ENCODE measurements around the gene RBM7. TPM values are rescaled to one million over a fixed set of nuclear protein-coding genes. Genes with fewer than 3 reads are reported as not detected.

RBM7 gene
- total RNA-seq, 1 experiment from 2014 or later = 27.9 TPM

DNA sequence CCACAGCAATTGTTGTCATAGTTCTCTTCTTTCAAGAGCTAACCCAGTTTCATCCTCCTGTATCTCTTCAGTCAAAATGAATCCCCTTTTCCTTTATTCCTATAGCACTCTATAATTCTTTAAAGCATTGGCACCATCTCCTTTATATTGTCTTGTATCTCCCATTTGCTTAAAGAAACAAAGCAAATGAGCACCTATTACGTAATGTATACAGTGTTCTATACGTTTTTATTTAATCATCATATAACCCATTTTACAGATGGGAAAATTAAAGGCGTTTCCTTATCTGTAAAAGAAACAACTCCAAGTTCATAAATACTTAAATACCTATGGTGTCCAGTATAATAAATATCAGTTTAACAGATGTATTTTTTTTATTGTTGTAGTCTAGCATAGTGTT lies 32.4 kb downstream of the RBM7 start:
- no peak overlapping the region for H3K9ac ChIP-seq (ENCODE audit: low read length)
- ChIA-PET CTCF (no interaction called here), POLR2A (no interaction called here), RAD21 (ENCODE audit: low non-redundant PET in 1 of 2, low total read pairs in 2 of 2, uncharacterized antibody in 2 of 2, unreplicated experiment in 2 of 2) (no interaction called here)
- DNase-seq (ENCODE audit: low read depth, low spot score) (no peak), ATAC-seq (no peak)
- BruUV-seq (replicated peaks) = no TSS peak
- TF ChIP-seq TCF7L2 (IDR thresholded peaks at IDR 0.05; ENCODE audit: borderline replicate concordance, extremely low read depth, insufficient read depth, insufficient read length) (no peak), SIN3A (IDR thresholded peaks at IDR 0.05; ENCODE audit: low read depth) (no peak), POLR2AphosphoS5 (IDR thresholded peaks at IDR 0.05; ENCODE audit: low read depth, low read length) (no peak), SRF (IDR thresholded peaks at IDR 0.05; ENCODE audit: low read depth) (no peak), FOSL1 (IDR thresholded peaks at IDR 0.05; ENCODE audit: low read depth) (no peak), RAD21 (IDR thresholded peaks at IDR 0.05; ENCODE audit: low read depth) (no peak), EZH2 (IDR thresholded peaks at IDR 0.05) (no peak), SP1 (IDR thresholded peaks at IDR 0.05; ENCODE audit: low read depth) (no peak), ELF1 (IDR thresholded peaks at IDR 0.05; ENCODE audit: borderline replicate concordance, low read depth) (no peak)
- TF ChIP-seq, protein P1, sequence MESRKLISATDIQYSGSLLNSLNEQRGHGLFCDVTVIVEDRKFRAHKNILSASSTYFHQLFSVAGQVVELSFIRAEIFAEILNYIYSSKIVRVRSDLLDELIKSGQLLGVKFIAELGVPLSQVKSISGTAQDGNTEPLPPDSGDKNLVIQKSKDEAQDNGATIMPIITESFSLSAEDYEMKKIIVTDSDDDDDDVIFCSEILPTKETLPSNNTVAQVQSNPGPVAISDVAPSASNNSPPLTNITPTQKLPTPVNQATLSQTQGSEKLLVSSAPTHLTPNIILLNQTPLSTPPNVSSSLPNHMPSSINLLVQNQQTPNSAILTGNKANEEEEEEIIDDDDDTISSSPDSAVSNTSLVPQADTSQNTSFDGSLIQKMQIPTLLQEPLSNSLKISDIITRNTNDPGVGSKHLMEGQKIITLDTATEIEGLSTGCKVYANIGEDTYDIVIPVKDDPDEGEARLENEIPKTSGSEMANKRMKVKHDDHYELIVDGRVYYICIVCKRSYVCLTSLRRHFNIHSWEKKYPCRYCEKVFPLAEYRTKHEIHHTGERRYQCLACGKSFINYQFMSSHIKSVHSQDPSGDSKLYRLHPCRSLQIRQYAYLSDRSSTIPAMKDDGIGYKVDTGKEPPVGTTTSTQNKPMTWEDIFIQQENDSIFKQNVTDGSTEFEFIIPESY (IDR thresholded peaks at IDR 0.05; ENCODE audit: extremely low read depth, insufficient replicate concordance, low read length) = no peak
- TF ChIP-seq, protein P2, sequence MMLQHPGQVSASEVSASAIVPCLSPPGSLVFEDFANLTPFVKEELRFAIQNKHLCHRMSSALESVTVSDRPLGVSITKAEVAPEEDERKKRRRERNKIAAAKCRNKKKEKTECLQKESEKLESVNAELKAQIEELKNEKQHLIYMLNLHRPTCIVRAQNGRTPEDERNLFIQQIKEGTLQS (IDR thresholded peaks at IDR 0.05) = no peak
- TF ChIP-seq, protein P3, sequence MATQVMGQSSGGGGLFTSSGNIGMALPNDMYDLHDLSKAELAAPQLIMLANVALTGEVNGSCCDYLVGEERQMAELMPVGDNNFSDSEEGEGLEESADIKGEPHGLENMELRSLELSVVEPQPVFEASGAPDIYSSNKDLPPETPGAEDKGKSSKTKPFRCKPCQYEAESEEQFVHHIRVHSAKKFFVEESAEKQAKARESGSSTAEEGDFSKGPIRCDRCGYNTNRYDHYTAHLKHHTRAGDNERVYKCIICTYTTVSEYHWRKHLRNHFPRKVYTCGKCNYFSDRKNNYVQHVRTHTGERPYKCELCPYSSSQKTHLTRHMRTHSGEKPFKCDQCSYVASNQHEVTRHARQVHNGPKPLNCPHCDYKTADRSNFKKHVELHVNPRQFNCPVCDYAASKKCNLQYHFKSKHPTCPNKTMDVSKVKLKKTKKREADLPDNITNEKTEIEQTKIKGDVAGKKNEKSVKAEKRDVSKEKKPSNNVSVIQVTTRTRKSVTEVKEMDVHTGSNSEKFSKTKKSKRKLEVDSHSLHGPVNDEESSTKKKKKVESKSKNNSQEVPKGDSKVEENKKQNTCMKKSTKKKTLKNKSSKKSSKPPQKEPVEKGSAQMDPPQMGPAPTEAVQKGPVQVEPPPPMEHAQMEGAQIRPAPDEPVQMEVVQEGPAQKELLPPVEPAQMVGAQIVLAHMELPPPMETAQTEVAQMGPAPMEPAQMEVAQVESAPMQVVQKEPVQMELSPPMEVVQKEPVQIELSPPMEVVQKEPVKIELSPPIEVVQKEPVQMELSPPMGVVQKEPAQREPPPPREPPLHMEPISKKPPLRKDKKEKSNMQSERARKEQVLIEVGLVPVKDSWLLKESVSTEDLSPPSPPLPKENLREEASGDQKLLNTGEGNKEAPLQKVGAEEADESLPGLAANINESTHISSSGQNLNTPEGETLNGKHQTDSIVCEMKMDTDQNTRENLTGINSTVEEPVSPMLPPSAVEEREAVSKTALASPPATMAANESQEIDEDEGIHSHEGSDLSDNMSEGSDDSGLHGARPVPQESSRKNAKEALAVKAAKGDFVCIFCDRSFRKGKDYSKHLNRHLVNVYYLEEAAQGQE (IDR thresholded peaks at IDR 0.05; ENCODE audit: low read depth) = no peak
- TF ChIP-seq, protein P4, sequence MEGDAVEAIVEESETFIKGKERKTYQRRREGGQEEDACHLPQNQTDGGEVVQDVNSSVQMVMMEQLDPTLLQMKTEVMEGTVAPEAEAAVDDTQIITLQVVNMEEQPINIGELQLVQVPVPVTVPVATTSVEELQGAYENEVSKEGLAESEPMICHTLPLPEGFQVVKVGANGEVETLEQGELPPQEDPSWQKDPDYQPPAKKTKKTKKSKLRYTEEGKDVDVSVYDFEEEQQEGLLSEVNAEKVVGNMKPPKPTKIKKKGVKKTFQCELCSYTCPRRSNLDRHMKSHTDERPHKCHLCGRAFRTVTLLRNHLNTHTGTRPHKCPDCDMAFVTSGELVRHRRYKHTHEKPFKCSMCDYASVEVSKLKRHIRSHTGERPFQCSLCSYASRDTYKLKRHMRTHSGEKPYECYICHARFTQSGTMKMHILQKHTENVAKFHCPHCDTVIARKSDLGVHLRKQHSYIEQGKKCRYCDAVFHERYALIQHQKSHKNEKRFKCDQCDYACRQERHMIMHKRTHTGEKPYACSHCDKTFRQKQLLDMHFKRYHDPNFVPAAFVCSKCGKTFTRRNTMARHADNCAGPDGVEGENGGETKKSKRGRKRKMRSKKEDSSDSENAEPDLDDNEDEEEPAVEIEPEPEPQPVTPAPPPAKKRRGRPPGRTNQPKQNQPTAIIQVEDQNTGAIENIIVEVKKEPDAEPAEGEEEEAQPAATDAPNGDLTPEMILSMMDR (IDR thresholded peaks at IDR 0.05 in 2 of 3, conservative IDR thresholded peaks at IDR 0.05 in 1 of 3; ENCODE audit: borderline replicate concordance in 1 of 3, insufficient read depth in 1 of 3, low read depth in 2 of 3, low read length in 2 of 3) = no peak
- intact Hi-C loops (cut with micrococcal nuclease) = no loop called here
- peaks cover 0 to under 1% of the 10 kb centered on the region in 2 experiments; a peak in 1 of 4 replicates for H3K4me1 ChIP-seq (ENCODE audit: control insufficient read depth in 1 of 2, insufficient read depth in 2 of 2, low read length in 2 of 2)
- H3K79me2 ChIP-seq (ENCODE audit: insufficient read depth, low read length) = no peaks in the 10 kb centered on the region
- no peak overlapping the region for H3K27ac ChIP-seq (ENCODE audit: low read depth, low read length)
- no peaks in the 10 kb centered on the region for H3K9me2 ChIP-seq (ENCODE audit: insufficient read depth)
- H2AFZ ChIP-seq (ENCODE audit: low read depth, low read length, poor library complexity, severe bottlenecking) = no peak overlapping the region
- H3K9me3 ChIP-seq (ENCODE audit: control insufficient read depth in 1 of 2, insufficient read depth in 1 of 2, low read depth in 1 of 2, low read length in 2 of 2) = no peaks in the 10 kb centered on the region
- H3K36me3 ChIP-seq (ENCODE audit: control insufficient read depth in 1 of 2, insufficient read depth in 2 of 2, low read length in 2 of 2) = no peaks in the 10 kb centered on the region
- no peak overlapping the region for H3K4me2 ChIP-seq (ENCODE audit: low read length)
- H3K27me3 ChIP-seq (ENCODE audit: insufficient read depth, low read length) = no peaks in the 10 kb centered on the region
- H3K4me3 ChIP-seq (replicated peaks in 1 of 2; ENCODE audit: low read depth in 1 of 2, low read length in 2 of 2) = no peak overlapping the region
- H4K20me1 ChIP-seq (ENCODE audit: insufficient read depth) = no peaks in the 10 kb centered on the region

All from HCT116 (cell line).